H1 (cell line): ENCODE measurements around the gene CCDC7. TPM values are rescaled to one million over a fixed set of nuclear protein-coding genes. Genes with fewer than 3 reads are reported as not detected.

Experiments
- CTCF ChIA-PET: fragments of 300-600 bp; sonication (Branson Sonifier 250); formaldehyde crosslinking; loops from one replicate; lab custom pipeline; 2021; ENCODE audit not compliant: partially characterized antibody; lab: Charles Lee
- POLR2A ChIA-PET: fragments of 300-600 bp; sonication (Branson Sonifier 250); formaldehyde crosslinking; loops from one replicate; lab custom pipeline; 2021; ENCODE audit warnings: inconsistent platforms; ENCODE audit not compliant: partially characterized antibody; lab: Charles Lee
- DNase-seq, 2 experiments: peaks; one replicate each; pipeline versions ENCODE4 v3.0.0 to v3.0.0-alpha.2; 2010 to 2022; ENCODE audit warnings: low spot score in 2 of 2, low read depth in 1 of 2, mixed read lengths in 1 of 2
- FAIRE-seq: peaks from 2 replicates; lab custom pipeline; 2011; peaks lifted over from hg19 to GRCh38; lab: Jason Lieb, UNC
- H2AFZ ChIP-seq: 2 replicates; pipeline ENCODE4 v1.8.1; 2012; ENCODE audit warnings: low read length, inconsistent platforms
- H2AK5ac ChIP-seq: 2 replicates; pipeline ENCODE4 v1.6.1; 2013; ENCODE audit warnings: low read depth, low read length
- H2BK120ac ChIP-seq: replicated peaks from 2 replicates; pipeline ENCODE3; 2013; ENCODE audit warnings: low read depth, low read length, inconsistent platforms
- H2BK12ac ChIP-seq: 2 replicates; pipeline ENCODE4 v1.6.1; 2013; ENCODE audit warnings: low read depth, low read length
- H2BK15ac ChIP-seq: 2 replicates; pipeline ENCODE4 v1.6.1; 2013; ENCODE audit warnings: low read length
- H2BK20ac ChIP-seq: 2 replicates; pipeline ENCODE4 v1.6.1; 2013; ENCODE audit warnings: low read length
- H2BK5ac ChIP-seq: 2 replicates; pipeline ENCODE4 v1.6.1; 2013; ENCODE audit warnings: low read depth, low read length
- H3K14ac ChIP-seq: 2 replicates; pipeline ENCODE4 v1.6.1; 2013; ENCODE audit warnings: inconsistent platforms; ENCODE audit not compliant: insufficient read length
- H3K18ac ChIP-seq: 2 replicates; pipeline ENCODE4 v1.6.1; 2013; ENCODE audit warnings: low read length; ENCODE audit errors: extremely low read depth
- H3K23ac ChIP-seq: 2 replicates; pipeline ENCODE4 v1.6.1; 2013; ENCODE audit warnings: inconsistent platforms; ENCODE audit not compliant: insufficient read length
- H3K23me2 ChIP-seq: 2 replicates; pipeline ENCODE4 v1.6.1; 2013; ENCODE audit warnings: low read depth, low read length
- H3K27ac ChIP-seq: 2 replicates; pipeline ENCODE4 v1.6.1; 2011; ENCODE audit warnings: low read depth, low read length, inconsistent platforms
- H3K27me3 ChIP-seq, 4 experiments: replicated peaks in 1 of 4; 1 replicate in 1 of 4; 2 replicates in 3 of 4; pipeline versions ENCODE4 v1.6.1 to v1.8.1; 2011 to 2013; ENCODE audit warnings: low read length in 3 of 4, mild to moderate bottlenecking in 3 of 4, inconsistent platforms in 2 of 4, mixed read lengths in 2 of 4, moderate library complexity in 1 of 4; ENCODE audit not compliant: control insufficient read depth in 3 of 4, insufficient read depth in 3 of 4; ENCODE audit errors: extremely low read depth in 1 of 4
- H3K36me3 ChIP-seq, 4 experiments: 2 replicates each; pipeline versions ENCODE4 v1.6.1 to v1.8.1; 2011 to 2013; ENCODE audit warnings: mild to moderate bottlenecking in 4 of 4, low read length in 3 of 4, moderate library complexity in 2 of 4, control low read depth in 1 of 4, inconsistent platforms in 1 of 4; ENCODE audit not compliant: insufficient read depth in 4 of 4, control insufficient read depth in 2 of 4
- H3K4ac ChIP-seq: replicated peaks from 2 replicates; pipeline ENCODE3; 2013; ENCODE audit warnings: low read length, low read depth, mixed read lengths, inconsistent platforms; ENCODE audit not compliant: insufficient read length
- H3K4me1 ChIP-seq, 4 experiments: replicated peaks in 1 of 4; 1 replicate in 1 of 4; 2 replicates in 3 of 4; pipeline versions ENCODE4 v1.6.1 to v1.8.1; 2011 to 2013; ENCODE audit warnings: low read length in 3 of 4, inconsistent platforms in 2 of 4, mixed read lengths in 1 of 4; ENCODE audit not compliant: insufficient read depth in 4 of 4, control insufficient read depth in 3 of 4
- H3K4me2 ChIP-seq, 2 experiments: 2 replicates each; pipeline versions ENCODE4 v1.6.1 to v1.8.1; 2011 to 2013; ENCODE audit warnings: low read depth in 2 of 2, low read length in 2 of 2, control low read depth in 1 of 2, inconsistent platforms in 1 of 2, mild to moderate bottlenecking in 1 of 2; ENCODE audit not compliant: insufficient read depth in 1 of 2
- H3K4me3 ChIP-seq, 4 experiments: fragments of 200-600, 300-600 bp in 1 of 4; sonication (generic), shearing (Covaris generic), sonication (Bioruptor Twin) in 1 of 4; 2 replicates each; pipeline versions ENCODE4 v1.5.1 to v1.8.1; 2011 to 2016; ENCODE audit warnings: low read length in 4 of 4, low read depth in 3 of 4, control low read depth in 2 of 4, inconsistent platforms in 2 of 4, mild to moderate bottlenecking in 2 of 4, mixed read lengths in 1 of 4, moderate library complexity in 1 of 4; ENCODE audit not compliant: insufficient read depth in 2 of 4; ENCODE audit errors: extremely low read depth in 1 of 4
- H3K56ac ChIP-seq: replicated peaks from 2 replicates; pipeline ENCODE3; 2013; ENCODE audit warnings: low read depth, mild to moderate bottlenecking, mixed read lengths, low read length, inconsistent platforms; ENCODE audit not compliant: insufficient read length
- H3K79me1 ChIP-seq: 2 replicates; pipeline ENCODE4 v1.6.1; 2013; ENCODE audit warnings: low read depth, low read length, control low read depth
- H3K79me2 ChIP-seq, 2 experiments: 2 replicates each; pipeline versions ENCODE4 v1.6.1 to v1.8.1; 2012 to 2013; ENCODE audit warnings: low read length in 2 of 2, mild to moderate bottlenecking in 2 of 2, inconsistent platforms in 1 of 2; ENCODE audit not compliant: insufficient read depth in 2 of 2, control insufficient read depth in 1 of 2
- H3K9ac ChIP-seq, 4 experiments: replicated peaks in 1 of 4; 1 replicate in 1 of 4; 2 replicates in 3 of 4; pipeline versions ENCODE4 v1.6.1 to v1.8.1; 2011 to 2013; ENCODE audit warnings: low read depth in 3 of 4, low read length in 3 of 4, control low read depth in 2 of 4, mild to moderate bottlenecking in 2 of 4, moderate library complexity in 2 of 4, inconsistent platforms in 1 of 4; ENCODE audit errors: extremely low read depth in 1 of 4
- H3K9me3 ChIP-seq, 2 experiments: 2 replicates each; pipeline versions ENCODE4 v1.6.1 to v1.8.1; 2012 to 2013; ENCODE audit warnings: mild to moderate bottlenecking in 2 of 2, moderate library complexity in 2 of 2, control low read depth in 1 of 2, inconsistent platforms in 1 of 2, low read depth in 1 of 2, low read length in 1 of 2, mixed read lengths in 1 of 2; ENCODE audit not compliant: insufficient read depth in 2 of 2
- H4K20me1 ChIP-seq, 2 experiments: replicated peaks in 1 of 2; 2 replicates each; pipeline versions ENCODE3 to v1.8.1; 2011 to 2013; ENCODE audit warnings: inconsistent platforms in 2 of 2, low read length in 2 of 2, mild to moderate bottlenecking in 1 of 2; ENCODE audit not compliant: insufficient read depth in 2 of 2, control insufficient read depth in 1 of 2
- H4K5ac ChIP-seq: 2 replicates; pipeline ENCODE4 v1.6.1; 2013; ENCODE audit warnings: low read length, low read depth, mixed read lengths, inconsistent platforms; ENCODE audit not compliant: insufficient read length
- H4K8ac ChIP-seq: 2 replicates; pipeline ENCODE4 v1.8.0; 2013; ENCODE audit warnings: mild to moderate bottlenecking, moderate library complexity, low read length, inconsistent platforms; ENCODE audit not compliant: insufficient read depth; ENCODE audit errors: extremely low read depth
- H4K91ac ChIP-seq: replicated peaks from 2 replicates; pipeline ENCODE3; 2013; ENCODE audit warnings: low read length, mixed read lengths, inconsistent platforms; ENCODE audit not compliant: insufficient read length
- CREB1 ChIP-seq: IDR thresholded peaks from 2 replicates; pipeline ENCODE4 v1.6.1; 2012; ENCODE audit warnings: inconsistent platforms
- CTBP2 ChIP-seq: IDR thresholded peaks from 2 replicates; pipeline ENCODE4 v1.7.0; 2011; ENCODE audit warnings: borderline replicate concordance, mild to moderate bottlenecking, moderate library complexity, mixed read lengths, low read length; ENCODE audit not compliant: insufficient read depth, insufficient read length
- FOSL1 ChIP-seq: IDR thresholded peaks from 2 replicates; pipeline ENCODE4 v1.6.1; 2011; ENCODE audit warnings: mild to moderate bottlenecking, low read depth, low read length, moderate library complexity; ENCODE audit not compliant: insufficient read depth
- GABPA ChIP-seq: IDR thresholded peaks from 2 replicates; pipeline ENCODE4 v1.6.1; 2011; ENCODE audit warnings: mild to moderate bottlenecking, low read length, moderate library complexity, borderline replicate concordance; ENCODE audit not compliant: insufficient read depth
- PHF8 ChIP-seq: fragments of 200-600 bp; sonication (generic); conservative IDR thresholded peaks from 2 replicates; pipeline ENCODE4 v1.7.1; 2012; ENCODE audit warnings: low read depth, mild to moderate bottlenecking, inconsistent platforms, low read length, moderate library complexity
- POLR2AphosphoS5 ChIP-seq: IDR thresholded peaks from 2 replicates; pipeline ENCODE4 v1.6.1; 2011; ENCODE audit warnings: low read depth, low read length
- POU5F1 ChIP-seq: IDR thresholded peaks from 2 replicates; pipeline ENCODE4 v1.6.1; 2011; ENCODE audit warnings: low read depth, mild to moderate bottlenecking, low read length, moderate library complexity
- WGBS, 2 experiments: shearing (Covaris generic) in 1 of 2; methylation state at CpG; one replicate each; pipeline versions ENCODE4 v1.1.6 to v1.1.7; 2013 to 2015; ENCODE audit warnings: low lambda C conversion rate in 2 of 2, mixed read lengths in 2 of 2, inconsistent platforms in 1 of 2, low coverage in 1 of 2, missing lambda C conversion rate in 1 of 2; ENCODE audit not compliant: insufficient replicate concordance in 2 of 2, insufficient coverage in 1 of 2, insufficient read length in 1 of 2; ENCODE audit errors: extremely low coverage in 1 of 2, missing lambda C conversion rate in 1 of 2; 5-methylcytosine and 5-hydroxymethylcytosine counted together
- polyA plus RNA-seq, 7 experiments: library from polyadenylated mRNA; depleted of rRNA in 3 of 7; stranded (reverse) in 5 of 7; unstranded in 2 of 7; fragments of >200 nt in 5 of 7; fragments of 200-250 nt in 2 of 7; gene quantifications; 1 replicate in 5 of 7; 2 replicates in 1 of 7; 4 replicates in 1 of 7; pipeline versions ENCODE4 v1.2.1 to v1.2.3, GENCODE V29; 2011 to 2013; ENCODE audit warnings: missing spikeins in 2 of 7, mixed read lengths in 2 of 7
- total RNA-seq: library from RNA; stranded (reverse); fragmentation: NEBNext Ultra II Directional; extraction: Animal tissue kit (Norgen Biotek cat#: 25700); gene quantifications from 2 replicates; pipeline ENCODE4 v1.2.1, GENCODE V29; 2021

CCDC7 gene
- total and polyA plus RNA-seq, 2 of the 8 experiments (the other 6 are each of a cell fraction or from before 2014, with no cell fraction given): 0.18 to 0.74 TPM

- no peak overlapping the region for H3K4me3 ChIP-seq
- no peak overlapping the region for H2BK5ac ChIP-seq
- H3K56ac ChIP-seq: no peak overlapping the region
- no peak overlapping the region for H2BK20ac ChIP-seq
- H2AK5ac ChIP-seq: no peak overlapping the region
- no peak overlapping the region for H3K14ac ChIP-seq
- H4K5ac ChIP-seq: no peak overlapping the region
- H3K23ac ChIP-seq: no peak overlapping the region
- FAIRE-seq (peak; percentile 58), DNase-seq (no peak)
- H3K36me3 ChIP-seq: no peaks in the 10 kb centered on the region
- H4K8ac ChIP-seq: no peak overlapping the region
- no peak overlapping the region for H3K4me2 ChIP-seq
- peaks cover 0 to 1% (median 0%) of the 10 kb centered on the region in 4 experiments; a peak in 1 of 7 replicates for H3K27me3 ChIP-seq
- H4K91ac ChIP-seq: no peak overlapping the region
- no peaks in the 10 kb centered on the region for H4K20me1 ChIP-seq
- H3K79me2 ChIP-seq: no peaks in the 10 kb centered on the region
- no peak overlapping the region for H2AFZ ChIP-seq
- ChIA-PET POLR2A (no interaction called here), CTCF (interaction anchor here (0.6 kb wide), 1 partner anchor 185 kb away, joined by 3 read pairs; no protein-coding TSS in a partner anchor)
- H3K18ac ChIP-seq: no peak overlapping the region
- H3K4ac ChIP-seq: no peak overlapping the region
- no peaks in the 10 kb centered on the region for H3K4me1 ChIP-seq
- no peak overlapping the region for H2BK120ac ChIP-seq
- H3K23me2 ChIP-seq: no peaks in the 10 kb centered on the region
- no peak overlapping the region for H3K27ac ChIP-seq
- no peak overlapping the region for H3K9ac ChIP-seq
- no peak overlapping the region for H2BK15ac ChIP-seq
- no peak overlapping the region for H2BK12ac ChIP-seq
- no peaks in the 10 kb centered on the region for H3K9me3 ChIP-seq
- no peaks in the 10 kb centered on the region for H3K79me1 ChIP-seq
- WGBS, 2 experiments: 84% methylated on average over 6 of the region's 6 CpGs; no CpG with 5 or more reads in 1 of the 2 experiments
- TF ChIP-seq POLR2AphosphoS5: no peak
- TF ChIP-seq PHF8: no peak
- TF ChIP-seq CREB1: no peak
- TF ChIP-seq FOSL1: no peak
- TF ChIP-seq POU5F1: no peak
- no peak for TF ChIP-seq CTBP2
- TF ChIP-seq GABPA: no peak
These were observed 436.1 kb downstream of the CCDC7 start for GRCh38 chr10:32882076-32882475.
